IPS-18c (cell line): ENCODE measurements around the gene SSR4.

Experiments used
- H3K4me3 ChIP-seq: 2 replicates; pipeline ENCODE4 v1.7.0; 2013; ENCODE audit warnings: low read depth, mild to moderate bottlenecking, low read length, moderate library complexity; ENCODE audit not compliant: insufficient read depth
- H3K9me3 ChIP-seq: one replicate; pipeline ENCODE4 v1.6.1; 2013; ENCODE audit warnings: mild to moderate bottlenecking, low read length, moderate library complexity; ENCODE audit not compliant: control insufficient read depth, insufficient read depth

The SSR4 gene

DNA sequence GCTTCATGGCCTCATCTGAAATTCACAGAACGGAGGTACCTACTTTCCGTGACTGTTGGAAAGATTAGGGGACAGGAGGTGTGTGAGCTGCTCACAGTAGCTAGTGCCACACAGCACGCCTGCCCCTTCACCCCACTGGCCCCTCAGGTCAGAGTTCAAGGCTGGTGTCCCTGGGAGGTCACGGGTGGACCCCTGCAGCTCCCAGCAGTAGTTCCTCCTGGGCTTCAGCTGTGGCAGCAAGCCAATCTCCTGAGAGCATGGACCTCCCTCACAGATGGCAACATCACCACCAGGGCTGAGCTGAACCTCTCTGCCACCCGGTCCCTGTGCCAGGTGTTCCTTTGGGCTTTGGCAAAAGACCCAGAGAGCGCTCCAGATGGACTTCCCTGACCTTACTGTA, 2.1 kb upstream of the SSR4 start:
- no peak overlapping the region for H3K4me3 ChIP-seq

DNA sequence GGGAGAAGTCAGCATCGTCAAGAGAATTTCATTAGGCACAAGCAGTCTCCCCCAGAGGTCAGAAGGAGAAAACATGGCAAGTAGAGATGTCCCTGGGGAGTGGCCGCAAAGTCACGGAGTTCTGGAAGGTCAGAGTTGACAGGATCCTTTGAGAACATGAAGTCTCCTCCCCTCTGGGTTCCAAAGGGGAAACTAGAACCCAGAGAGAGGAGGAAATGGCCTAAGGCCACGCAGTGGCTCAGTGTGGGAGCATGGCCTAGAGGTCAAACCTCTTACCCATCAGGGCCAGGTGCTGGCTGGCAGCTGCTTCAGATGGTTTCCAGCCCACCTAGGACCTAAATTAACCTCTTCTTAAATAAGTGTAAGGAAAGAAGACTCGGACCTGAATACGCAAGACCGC, 1.2 kb upstream of the SSR4 start:
- peaks cover 16% of the 10 kb centered on the region for H3K9me3 ChIP-seq
- H3K4me3 ChIP-seq, result peak overlapping the region; percentile 85

More for the DNA sequence above, 2.1 kb upstream of the SSR4 start:
- H3K9me3 ChIP-seq, result peaks cover 18% of the 10 kb centered on the region

DNA sequence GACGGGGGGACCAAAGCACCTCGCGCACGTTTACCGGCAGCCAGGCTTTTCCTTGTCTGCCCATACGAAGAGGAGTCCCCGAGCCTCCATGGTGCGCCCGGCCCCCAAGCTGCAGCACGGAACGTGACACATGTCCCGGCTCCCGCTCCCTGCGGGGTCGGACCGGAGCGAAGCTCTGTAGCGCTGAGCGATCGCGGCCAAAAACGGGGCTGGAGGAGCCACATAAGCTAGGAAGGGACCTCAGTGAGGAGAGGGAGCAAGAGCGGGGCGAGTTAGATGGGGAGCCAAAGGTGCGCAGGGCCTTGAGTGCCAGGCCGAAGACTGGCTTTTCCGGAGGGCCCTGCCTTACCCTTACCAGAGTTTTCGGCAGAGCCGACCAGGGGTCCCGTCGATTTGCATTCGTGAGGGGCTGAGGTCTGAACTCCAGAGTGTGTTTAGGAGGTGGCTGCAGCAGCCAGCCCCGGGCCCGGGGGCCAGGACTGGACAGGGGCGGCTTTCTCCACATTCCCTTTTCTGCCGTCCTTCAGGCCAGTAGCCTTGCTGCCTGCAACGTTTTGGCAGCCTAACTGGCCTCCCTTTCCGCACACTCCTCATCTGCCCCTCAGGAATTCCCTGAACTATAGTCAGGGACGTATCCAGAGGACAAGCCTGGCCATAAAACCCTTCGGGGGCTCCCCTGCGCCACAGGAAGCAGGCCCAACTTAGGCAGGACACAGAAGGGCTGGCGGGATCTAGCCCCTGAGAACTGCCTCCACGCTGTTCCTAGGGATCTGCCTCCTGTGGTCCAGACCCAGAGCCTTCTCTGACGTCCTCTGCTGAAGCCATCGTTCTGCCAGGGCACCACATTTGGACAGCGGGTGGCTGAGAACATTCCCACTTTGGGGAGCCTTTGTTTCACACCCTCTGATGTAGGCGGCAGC, 689 bp downstream of the SSR4 start:
- H3K9me3 ChIP-seq, result peaks cover 14% of the 10 kb centered on the region
- H3K4me3 ChIP-seq, result peak overlapping the region; percentile 72

DNA sequence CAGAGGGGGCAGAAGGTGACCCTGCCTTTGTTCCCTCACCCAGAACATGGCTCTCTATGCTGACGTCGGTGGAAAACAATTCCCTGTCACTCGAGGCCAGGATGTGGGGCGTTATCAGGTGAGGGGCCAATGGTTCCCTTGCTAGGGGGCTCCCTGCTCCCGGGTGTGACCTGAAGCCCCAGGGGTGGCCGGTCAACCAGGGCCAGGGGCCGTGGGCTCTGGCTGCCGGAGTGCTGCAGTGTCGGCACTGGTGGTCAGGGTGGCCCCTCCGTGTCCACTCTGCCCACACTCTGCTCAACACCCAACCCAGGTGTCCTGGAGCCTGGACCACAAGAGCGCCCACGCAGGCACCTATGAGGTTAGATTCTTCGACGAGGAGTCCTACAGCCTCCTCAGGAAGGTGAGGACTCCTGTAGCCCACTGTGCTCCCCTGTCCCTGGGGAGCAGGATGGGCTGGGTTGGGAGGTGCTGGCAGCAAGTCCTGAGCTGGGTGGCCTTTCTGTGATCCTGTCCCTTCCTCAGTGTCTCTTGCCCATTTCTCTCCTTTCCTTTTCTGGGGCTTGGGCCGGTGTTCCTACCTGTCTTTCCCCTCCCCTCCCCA, 3.0 kb downstream of the SSR4 start:
- Histone ChIP-seq H3K9me3 (peaks cover 13% of the 10 kb centered on the region), H3K4me3 (peak overlapping the region; percentile 9; the same call in 1 of the 2 replicates)

DNA sequence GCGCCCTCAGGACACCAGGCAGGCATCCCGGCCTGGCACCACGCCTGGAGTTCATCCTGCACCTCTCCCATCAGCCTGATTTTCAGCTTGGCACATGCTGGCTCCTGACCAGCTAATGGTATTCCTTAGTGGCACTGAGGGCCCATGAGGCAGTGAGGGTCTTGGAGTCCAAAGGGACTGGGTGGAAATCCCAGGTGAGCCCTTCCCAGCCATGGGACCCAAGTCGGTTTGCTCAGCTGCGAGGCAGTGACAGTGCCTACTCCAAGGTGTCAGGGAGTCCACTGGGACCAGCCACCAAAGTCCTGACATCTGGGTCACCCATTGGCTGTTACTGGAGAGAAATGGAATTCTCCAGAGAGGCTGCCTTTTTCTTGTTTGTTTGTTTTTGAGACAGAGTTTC, 4.9 kb downstream of the SSR4 start:
- Histone ChIP-seq H3K4me3 (no peak overlapping the region), H3K9me3 (peaks cover 12% of the 10 kb centered on the region)

DNA sequence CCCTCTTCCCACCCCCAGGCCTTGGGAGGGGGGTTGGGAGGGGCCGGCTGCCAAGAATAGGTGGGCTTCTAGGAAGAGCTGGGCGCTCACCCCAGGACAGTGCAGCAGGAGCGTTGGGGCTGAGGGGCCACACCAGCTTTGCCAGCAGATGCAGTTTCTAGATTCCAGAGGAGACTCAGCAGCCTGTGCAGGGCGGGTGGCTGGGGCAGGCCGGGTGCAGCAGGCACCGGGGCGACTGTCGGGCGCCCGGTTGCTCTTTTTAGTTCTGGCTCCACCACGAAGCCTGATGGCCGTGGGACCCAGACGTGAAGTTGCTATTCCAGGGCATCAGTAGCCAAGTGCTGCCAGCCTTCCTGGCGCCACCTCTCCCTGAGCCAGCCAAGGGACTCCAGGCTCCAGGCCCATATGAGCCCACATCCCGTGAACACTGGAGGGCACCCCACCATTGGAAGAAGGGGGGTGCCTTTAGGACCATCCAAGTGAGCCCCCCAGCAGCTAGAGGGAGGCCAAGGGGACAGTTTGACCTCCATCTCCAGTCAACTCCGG, 5.8 kb downstream of the SSR4 start:
- H3K4me3 ChIP-seq, result no peak overlapping the region; the same call in 1 of the 2 replicates
- H3K9me3 ChIP-seq, result peaks cover 10% of the 10 kb centered on the region

DNA sequence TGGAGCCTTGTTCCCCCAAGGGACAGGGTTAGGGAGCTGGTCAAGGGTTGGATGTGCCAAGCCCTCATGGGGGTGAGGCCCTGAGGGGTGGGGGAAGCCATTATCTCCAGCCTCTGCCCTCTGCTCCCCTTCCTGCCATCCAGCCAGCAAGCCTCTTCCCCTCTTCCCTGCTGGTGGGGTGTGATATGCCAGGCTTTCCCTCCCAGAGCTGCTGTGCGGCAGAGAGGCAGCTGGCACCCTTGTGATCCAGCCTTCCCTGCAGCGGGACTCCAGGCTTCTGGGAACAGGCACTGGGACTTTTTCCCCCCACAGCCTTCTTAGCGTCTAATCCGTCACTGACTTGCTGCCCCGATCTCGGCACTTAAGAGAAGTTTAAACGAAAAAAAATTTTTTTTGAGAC, 6.3 kb downstream of the SSR4 start:
- Histone ChIP-seq H3K9me3 (peaks cover 15% of the 10 kb centered on the region), H3K4me3 (no peak overlapping the region)

DNA sequence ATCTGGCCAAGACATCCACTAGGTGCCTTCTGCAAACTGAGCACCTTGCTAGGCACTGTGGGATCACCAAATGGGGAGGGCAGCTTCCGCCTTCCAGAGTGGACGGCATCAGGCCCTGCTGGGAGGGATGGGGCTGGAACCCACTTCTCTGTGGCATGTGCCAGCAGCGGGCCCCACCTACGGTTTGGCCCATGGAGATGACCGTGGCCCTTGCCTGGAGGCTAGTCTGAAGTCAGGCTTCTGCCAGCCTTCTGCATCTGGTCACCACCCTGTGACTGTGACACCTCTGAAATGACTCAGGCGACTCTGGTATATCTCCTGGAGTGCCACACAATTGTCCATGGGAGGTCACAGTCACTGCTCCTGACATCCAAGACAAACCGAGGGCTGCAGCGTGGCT, 7.2 kb downstream of the SSR4 start:
- Histone ChIP-seq H3K9me3 (peaks cover 21% of the 10 kb centered on the region), H3K4me3 (peak overlapping the region; percentile 2; the same call in 1 of the 2 replicates)

DNA sequence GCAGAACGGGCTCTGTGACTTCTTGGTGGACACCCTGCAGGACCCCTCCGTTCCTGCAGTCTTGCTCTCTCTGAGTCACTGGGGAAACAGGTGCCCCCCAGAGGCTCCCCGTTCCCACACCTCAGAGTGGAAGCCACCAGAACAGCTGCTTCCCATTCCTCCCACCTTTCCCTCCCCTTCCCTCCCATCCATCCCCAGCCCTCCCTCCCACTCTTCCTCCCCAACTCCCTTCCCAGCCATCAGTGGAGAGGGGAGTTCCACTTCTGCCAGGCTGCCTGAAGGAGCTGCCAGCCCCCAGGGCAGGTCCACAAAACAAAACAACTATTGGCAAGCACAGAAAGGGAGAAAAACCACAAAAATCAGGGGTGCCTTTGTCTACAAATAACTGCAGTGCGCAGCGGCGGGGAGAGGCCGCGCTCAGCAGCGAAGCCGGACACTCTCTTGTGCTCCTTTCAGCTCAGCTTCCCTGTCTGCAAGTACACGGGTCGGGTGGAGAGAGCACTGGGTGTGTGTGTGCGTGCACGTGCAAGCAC, 8.1 kb downstream of the SSR4 start:
- Histone ChIP-seq H3K9me3 (peaks cover 21% of the 10 kb centered on the region), H3K4me3 (no peak overlapping the region)

DNA sequence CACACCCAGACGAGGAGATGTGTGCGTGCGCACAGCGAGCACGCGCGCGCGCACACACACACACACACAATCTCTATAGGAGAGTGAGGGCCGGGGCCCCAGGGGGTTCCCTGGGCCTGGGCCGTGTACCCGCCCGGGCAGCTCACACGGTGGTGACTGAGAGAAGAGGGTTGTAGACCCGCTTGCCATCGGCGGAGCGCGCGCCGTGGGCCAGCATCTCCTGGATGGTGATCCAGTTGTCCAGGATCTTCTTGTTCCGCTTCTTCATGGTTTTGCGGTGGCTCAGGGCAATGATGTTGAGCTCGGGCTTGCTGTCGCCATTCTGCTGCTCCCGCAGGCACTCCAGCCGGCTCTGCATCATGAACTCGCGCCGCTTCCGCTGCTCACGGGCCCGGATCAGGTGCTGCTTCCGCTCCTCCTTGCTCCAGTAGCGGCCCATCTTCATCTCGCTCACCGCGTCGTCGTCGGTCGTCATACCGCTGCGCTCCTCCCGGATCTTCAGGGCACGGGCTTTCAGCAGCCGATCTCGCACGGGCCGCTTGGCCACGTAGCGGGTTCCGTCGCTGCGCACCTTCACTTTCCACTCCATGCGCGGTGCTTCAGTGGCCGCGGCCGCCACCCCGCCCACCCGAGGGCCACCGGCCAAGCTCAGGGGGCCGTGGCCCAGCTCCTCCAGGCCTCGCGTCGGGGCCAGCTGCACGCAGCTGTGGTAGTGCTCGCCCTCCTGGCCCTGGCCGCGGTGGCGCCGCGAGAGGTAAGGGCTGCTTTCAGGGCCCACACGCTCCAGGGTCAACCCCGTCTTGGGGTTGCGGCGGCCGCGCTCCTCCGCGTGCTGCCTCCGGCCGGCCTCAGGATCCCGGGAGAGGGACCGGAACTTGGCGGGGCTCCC, 9.0 kb downstream of the SSR4 start:
- H3K9me3 ChIP-seq, result peaks cover 23% of the 10 kb centered on the region

DNA sequence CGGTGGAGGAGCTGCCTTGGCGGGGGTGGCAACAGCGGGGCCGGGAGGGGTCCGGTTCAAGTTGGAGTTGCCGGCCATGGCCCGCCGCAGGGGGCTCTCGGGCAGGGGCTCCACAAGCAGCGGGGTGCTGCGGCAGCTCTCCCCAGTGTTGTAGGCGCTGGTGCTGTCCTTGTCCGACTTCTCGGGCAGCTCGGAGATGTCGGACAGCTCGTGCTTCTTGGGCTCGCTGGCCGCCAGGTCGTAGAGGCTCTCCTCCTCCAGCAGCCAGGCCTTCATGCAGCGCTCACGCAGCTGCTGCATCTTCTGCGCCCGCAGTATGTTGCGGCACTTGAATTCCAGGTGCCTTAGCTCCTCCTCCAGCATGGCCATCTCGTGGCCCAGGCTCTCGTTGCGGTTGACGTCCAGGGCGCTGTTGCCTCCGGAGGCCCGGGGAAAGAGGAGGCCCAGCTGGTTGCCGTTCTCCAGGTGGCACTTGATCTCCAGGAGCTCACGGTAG, 9.7 kb downstream of the SSR4 start:
- H3K9me3 ChIP-seq, result peaks cover 23% of the 10 kb centered on the region

More for the DNA sequence above, 9.0 kb downstream of the SSR4 start:
- no peak overlapping the region for H3K4me3 ChIP-seq

DNA sequence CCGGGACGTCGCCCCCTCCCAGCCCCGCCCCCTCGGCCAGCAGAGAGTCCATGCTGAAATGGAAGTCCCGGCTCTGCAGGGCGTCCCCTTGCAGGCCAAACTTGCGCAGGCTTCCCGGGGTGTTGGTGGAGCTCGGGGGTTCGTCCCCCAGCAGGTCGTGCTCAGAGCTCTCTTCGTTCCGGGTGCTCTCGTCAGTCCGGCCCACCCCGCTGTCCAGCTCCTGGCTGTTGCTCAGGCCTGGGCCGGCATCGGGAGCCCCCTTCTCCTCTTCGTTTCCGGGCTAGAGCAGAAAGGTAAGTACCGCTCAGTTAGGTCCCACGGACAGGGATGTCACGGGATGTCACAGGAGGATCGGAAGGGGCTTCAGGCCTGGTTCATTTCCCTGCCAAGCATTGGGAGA, 10.2 kb downstream of the SSR4 start:
- H3K9me3 ChIP-seq, result peaks cover 23% of the 10 kb centered on the region
- H3K4me3 ChIP-seq, result no peak overlapping the region

More for the DNA sequence above, 9.7 kb downstream of the SSR4 start:
- no peak overlapping the region for H3K4me3 ChIP-seq

DNA sequence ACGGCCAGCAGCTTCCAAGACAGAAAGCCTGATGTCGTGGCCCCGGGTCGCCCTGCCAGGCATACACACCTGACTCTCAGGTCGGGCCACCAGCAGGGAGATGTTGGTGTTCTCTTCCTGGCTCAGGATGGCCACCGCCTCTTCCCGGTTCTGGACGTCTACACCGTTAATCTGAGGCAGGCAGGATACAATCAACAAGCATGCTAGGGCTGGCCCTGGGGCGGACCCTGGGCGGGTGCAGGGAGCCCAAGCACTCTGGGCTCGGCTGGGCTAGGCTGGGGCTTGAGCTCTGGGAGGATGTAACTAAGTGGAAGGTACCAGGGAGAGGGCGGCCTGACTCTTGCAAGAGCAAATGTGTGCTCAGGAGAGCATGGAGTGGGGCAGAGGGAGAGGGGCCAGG, 11.0 kb downstream of the SSR4 start:
- Histone ChIP-seq H3K9me3 (peaks cover 23% of the 10 kb centered on the region), H3K4me3 (no peak overlapping the region)

DNA sequence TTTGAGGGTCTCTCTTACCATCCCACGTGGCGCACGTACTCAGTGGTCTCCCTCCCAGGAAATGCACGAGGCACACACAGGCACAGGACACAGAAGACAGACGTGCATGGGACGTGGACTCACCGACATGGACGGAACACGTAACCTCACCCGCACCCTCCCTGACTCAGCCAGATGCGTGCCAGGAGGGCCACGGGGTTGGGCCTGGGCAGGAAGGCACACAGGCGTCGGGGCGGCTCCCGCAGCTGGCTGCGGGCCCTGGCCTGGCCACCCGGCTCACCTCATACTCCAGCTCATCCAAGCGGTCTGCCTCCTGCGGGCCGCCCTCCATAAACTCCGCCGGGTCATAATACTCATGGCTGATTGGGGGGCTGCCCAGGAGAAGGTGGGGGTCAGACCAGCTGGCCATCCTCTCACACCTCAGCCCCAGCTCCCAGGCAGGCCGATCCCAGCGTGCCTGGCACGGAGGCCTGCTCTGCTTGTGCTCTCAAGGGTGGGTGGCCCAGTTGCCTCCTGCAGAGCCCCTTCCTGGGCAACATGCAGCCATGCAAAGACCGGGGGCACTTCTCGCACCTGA, 12.6 kb downstream of the SSR4 start:
- Histone ChIP-seq H3K9me3 (peaks cover 20% of the 10 kb centered on the region), H3K4me3 (no peak overlapping the region)

DNA sequence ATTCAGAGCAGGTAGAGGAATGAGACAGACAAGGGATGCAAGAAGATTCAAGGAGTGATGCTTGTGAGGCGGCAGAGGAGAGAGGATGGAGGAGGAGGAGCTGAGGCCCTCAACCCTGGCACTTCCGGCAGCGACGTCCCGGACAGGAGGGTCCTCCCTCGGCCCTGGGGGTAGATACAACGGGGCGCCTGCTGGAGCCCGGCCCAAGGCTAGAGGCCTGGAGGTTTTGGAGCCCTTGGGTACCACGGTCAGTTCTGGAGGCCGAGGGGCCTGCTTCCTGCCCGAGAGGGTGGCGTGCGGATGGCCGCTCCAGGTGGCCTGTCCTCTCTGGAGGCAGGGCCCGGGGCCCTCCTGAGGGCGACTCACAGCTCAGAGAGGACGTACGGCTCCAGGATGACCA, 13.5 kb downstream of the SSR4 start:
- H3K9me3 ChIP-seq, result peaks cover 17% of the 10 kb centered on the region

DNA sequence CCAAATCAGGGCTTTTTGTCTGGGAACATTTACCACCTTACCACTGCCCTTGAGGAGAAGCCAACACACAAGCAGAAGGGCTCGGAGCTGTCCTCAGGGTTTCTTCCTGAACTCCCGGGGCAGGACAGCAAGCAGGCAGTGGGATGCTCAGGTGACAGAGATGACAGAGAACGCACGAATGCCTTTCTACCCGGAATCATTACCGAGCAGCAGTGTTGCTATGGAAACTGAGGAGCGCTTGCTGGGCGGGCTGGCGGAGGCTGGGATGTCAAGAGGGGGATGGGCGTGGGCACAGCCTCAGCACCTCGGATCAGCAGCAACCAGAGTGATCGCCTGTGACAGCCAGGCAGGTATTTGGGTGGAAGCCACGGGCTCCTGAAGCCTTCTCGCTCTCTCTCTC, 17.8 kb downstream of the SSR4 start:
- H3K4me3 ChIP-seq, result no peak overlapping the region
- peaks cover 5% of the 10 kb centered on the region for H3K9me3 ChIP-seq

More for the DNA sequence above, 13.5 kb downstream of the SSR4 start:
- H3K4me3 ChIP-seq, result no peak overlapping the region; the same call in 1 of the 2 replicates
